NCI-H748 treated with DMSO at 0.1 percent for 48 hours (cell line): ENCODE measurements around the gene OR51Q1.

Experiments used
- DNase-seq: peaks from one replicate; lab custom pipeline; 2025; lab: John Stamatoyannopoulos, UW

Gene OR51Q1

GRCh38 chr11:5421811-5422210 lies at the start of gene OR51Q1:
OR51Q1 (plus strand) TSS chr11:5422111; CDS start chr11:5422201, 90 bp downstream.
- DNase-seq, result no peak

- peak; percentile 59 for DNase-seq
These were observed 41.1 kb upstream of the OR51Q1 start for GRCh38 chr11:5380740-5381342.

GRCh38 chr11:5383576-5383975 lies 38.3 kb upstream of the OR51Q1 start, which contains the start of gene OR51M1:
OR51M1 (plus strand) TSS chr11:5383812; CDS start chr11:5389399, 5,587 bp downstream.
- DNase-seq, result no peak

GRCh38 chr11:5384335-5384734 lies 37.6 kb upstream of the OR51Q1 start:
- DNase-seq, result no peak

- no peak for DNase-seq
These were observed 31.7 kb upstream of the OR51Q1 start for GRCh38 chr11:5390210-5390609.

GRCh38 chr11:5394091-5394490 lies 27.8 kb upstream of the OR51Q1 start:
- DNase-seq, result no peak

GRCh38 chr11:5398936-5399335 lies 23.0 kb upstream of the OR51Q1 start:
- no peak for DNase-seq

- DNase-seq, result no peak
These were observed 16.7 kb upstream of the OR51Q1 start for GRCh38 chr11:5405173-5405572.

- no peak for DNase-seq
These were observed 918 bp upstream of the OR51Q1 start for GRCh38 chr11:5420993-5421392.

GRCh38 chr11:5423131-5423530 lies 1.2 kb downstream of the OR51Q1 start:
- no peak for DNase-seq

GRCh38 chr11:5441414-5441813 lies 19.5 kb downstream of the OR51Q1 start, which contains the start of gene OR51I1:
OR51I1 (minus strand) TSS chr11:5441514; CDS start chr11:5441514, 0 bp downstream.
- DNase-seq, result no peak

GRCh38 chr11:5443835-5444393 lies 22.0 kb downstream of the OR51Q1 start:
- no peak for DNase-seq

- no peak for DNase-seq
These were observed 27.1 kb downstream of the OR51Q1 start, which contains the start of gene OR51I2 for GRCh38 chr11:5449023-5449422. OR51I2 (plus strand) TSS chr11:5449323; CDS start chr11:5453489, 4,166 bp downstream.

- no peak for DNase-seq
These were observed 27.5 kb downstream of the OR51Q1 start for GRCh38 chr11:5449432-5449831.

GRCh38 chr11:5460983-5461621 lies 39.2 kb downstream of the OR51Q1 start:
- no peak for DNase-seq

- DNase-seq, result no peak
These were observed 45.6 kb downstream of the OR51Q1 start for GRCh38 chr11:5467527-5467926.
